MM.1S (cell line): ENCODE results near the gene RCSD1.

Experiments
- CTCF ChIP-seq: fragments of 300-600 bp; sonication (generic); IDR thresholded peaks from 2 replicates; pipeline ENCODE4 v1.5.1; 2016; ENCODE audit warnings: antibody characterized with exemption, low read length, mixed read lengths
- EZH2 ChIP-seq: fragments of 300-600 bp; sonication (generic); optimal IDR thresholded peaks from 2 replicates; pipeline ENCODE3; 2017; ENCODE audit warnings: low read depth, mild to moderate bottlenecking, antibody characterized with exemption, low read length, mixed read lengths

- TF ChIP-seq CTCF (no peak), EZH2 (no peak)
Observed at GRCh38 chr1:167693425-167694045, 63.5 kb downstream of the RCSD1 start.
